GM21515 (cell line): ENCODE measurements around the gene XRRA1.
A peak's percentile ranks its signal among the peaks of the same experiment; 100 is the strongest.

Source experiments
- ATAC-seq: cut with Tn5 transposase; IDR thresholded peaks from one replicate; pipeline ENCODE4 v1.9.1; 2021; ENCODE audit not compliant: unreplicated experiment

XRRA1 gene

GRCh38 chr11:74952752-74953151 lies 3.9 kb upstream of the XRRA1 start:
- no peak for ATAC-seq

GRCh38 chr11:74951226-74951625 lies 2.3 kb upstream of the XRRA1 start:
- ATAC-seq = no peak

GRCh38 chr11:74950374-74950969 lies 1.6 kb upstream of the XRRA1 start:
- ATAC-seq = no peak

GRCh38 chr11:74949753-74950137 lies 854 bp upstream of the XRRA1 start:
- no peak for ATAC-seq

- ATAC-seq = peak; percentile 6
Observed at GRCh38 chr11:74948546-74948897, 369 bp downstream of the XRRA1 start.

- no peak for ATAC-seq
Observed at GRCh38 chr11:74942073-74942759, 6.7 kb downstream of the XRRA1 start.

- no peak for ATAC-seq
Observed at GRCh38 chr11:74941492-74941891, 7.4 kb downstream of the XRRA1 start.

GRCh38 chr11:74937696-74938475 lies 11.0 kb downstream of the XRRA1 start:
- no peak for ATAC-seq

- no peak for ATAC-seq
Observed at GRCh38 chr11:74936976-74937375, 11.9 kb downstream of the XRRA1 start.

GRCh38 chr11:74936087-74936486 lies 12.8 kb downstream of the XRRA1 start:
- no peak for ATAC-seq

GRCh38 chr11:74935285-74935684 lies 13.6 kb downstream of the XRRA1 start:
- ATAC-seq = no peak

GRCh38 chr11:74933765-74934164 lies 15.1 kb downstream of the XRRA1 start:
- ATAC-seq = no peak

- no peak for ATAC-seq
Observed at GRCh38 chr11:74932797-74933196, 16.1 kb downstream of the XRRA1 start.

- ATAC-seq = no peak
Observed at GRCh38 chr11:74932169-74932568, 16.7 kb downstream of the XRRA1 start.

- ATAC-seq = peak; percentile 63
Observed at GRCh38 chr11:74929431-74930363, 19.2 kb downstream of the XRRA1 start.

- ATAC-seq = no peak
Observed at GRCh38 chr11:74927496-74927895, 21.4 kb downstream of the XRRA1 start.

GRCh38 chr11:74926304-74927030 lies 22.4 kb downstream of the XRRA1 start:
- ATAC-seq = no peak

GRCh38 chr11:74925281-74925680 lies 23.6 kb downstream of the XRRA1 start:
- ATAC-seq = no peak

- no peak for ATAC-seq
Observed at GRCh38 chr11:74923125-74923524, 25.8 kb downstream of the XRRA1 start.

- ATAC-seq = no peak
Observed at GRCh38 chr11:74909812-74910211, 39.1 kb downstream of the XRRA1 start.
